ENCODE data around the gene NOXO1.

DNA sequence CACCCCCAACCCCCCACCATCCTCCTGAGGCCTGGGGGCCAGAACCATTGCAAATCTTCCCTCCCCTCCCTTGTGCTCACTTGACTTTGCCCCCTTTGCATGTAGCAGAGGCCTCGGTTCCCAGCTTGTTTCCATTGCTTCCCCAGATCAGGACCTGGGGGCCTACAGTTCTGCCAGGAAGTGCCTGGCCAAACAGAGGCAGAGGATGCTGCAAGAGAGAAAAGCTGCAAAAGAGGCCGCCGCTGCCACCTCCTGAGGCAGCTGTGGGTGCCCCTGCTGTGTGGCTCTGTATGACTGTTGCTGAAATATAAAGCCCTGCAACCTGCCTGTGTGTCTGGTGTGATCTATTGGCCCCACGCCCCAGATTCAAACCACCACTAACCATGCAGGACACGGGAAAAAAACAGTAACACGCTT is 19.6 kb downstream of the NOXO1 start:
- TF ChIP-seq, protein P1, sequence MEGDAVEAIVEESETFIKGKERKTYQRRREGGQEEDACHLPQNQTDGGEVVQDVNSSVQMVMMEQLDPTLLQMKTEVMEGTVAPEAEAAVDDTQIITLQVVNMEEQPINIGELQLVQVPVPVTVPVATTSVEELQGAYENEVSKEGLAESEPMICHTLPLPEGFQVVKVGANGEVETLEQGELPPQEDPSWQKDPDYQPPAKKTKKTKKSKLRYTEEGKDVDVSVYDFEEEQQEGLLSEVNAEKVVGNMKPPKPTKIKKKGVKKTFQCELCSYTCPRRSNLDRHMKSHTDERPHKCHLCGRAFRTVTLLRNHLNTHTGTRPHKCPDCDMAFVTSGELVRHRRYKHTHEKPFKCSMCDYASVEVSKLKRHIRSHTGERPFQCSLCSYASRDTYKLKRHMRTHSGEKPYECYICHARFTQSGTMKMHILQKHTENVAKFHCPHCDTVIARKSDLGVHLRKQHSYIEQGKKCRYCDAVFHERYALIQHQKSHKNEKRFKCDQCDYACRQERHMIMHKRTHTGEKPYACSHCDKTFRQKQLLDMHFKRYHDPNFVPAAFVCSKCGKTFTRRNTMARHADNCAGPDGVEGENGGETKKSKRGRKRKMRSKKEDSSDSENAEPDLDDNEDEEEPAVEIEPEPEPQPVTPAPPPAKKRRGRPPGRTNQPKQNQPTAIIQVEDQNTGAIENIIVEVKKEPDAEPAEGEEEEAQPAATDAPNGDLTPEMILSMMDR (IDR thresholded peaks at IDR 0.05; ENCODE audit: insufficient read depth, low read length, poor library complexity, severe bottlenecking), result no peak
- TF ChIP-seq EZH2phosphoT487 (conservative IDR thresholded peaks at IDR 0.05; ENCODE audit: low read length), result no peak
